Left ventricle myocardium superior (tissue), 1 donor: ENCODE measurements around the gene BASP1. TPM values are rescaled to one million over a fixed set of nuclear protein-coding genes. Genes with fewer than 3 reads are reported as not detected.
"Not testable (repeated sequence)": the region's sequence is repeated elsewhere in the genome, so short reads cannot be mapped to it uniquely, and the experiment has no call there.

ENCODE experiments used
- ATAC-seq: fragments of 200-7000 bp; cut with Tn5 transposase; one replicate; pipeline ENCODE4 v1.9.1; 2020; ENCODE audit warnings: mild to moderate bottlenecking, moderate library complexity
- DNase-seq: peaks from one replicate; pipeline ENCODE4 v3.0.0-alpha.2; 2020
- intact Hi-C: fragments of 100-400 bp; cut with micrococcal nuclease; formaldehyde crosslinking; loops from one replicate; pipeline ENCODE4 v1.11.0; 2022
- total RNA-seq: library from RNA; stranded (reverse); fragmentation: NEBNext Ultra II Directional; extraction: Animal tissue kit (Norgen Biotek cat#: 25700); gene quantifications from one replicate; pipeline ENCODE4 v1.2.1, GENCODE V29; 2021
- donor health status: DM: no; HTN: yes; CAD: no; lungs with severe emphysema.

Gene BASP1
- total RNA-seq, 1 donor from 2014 or later = 2.0 TPM

DNA sequence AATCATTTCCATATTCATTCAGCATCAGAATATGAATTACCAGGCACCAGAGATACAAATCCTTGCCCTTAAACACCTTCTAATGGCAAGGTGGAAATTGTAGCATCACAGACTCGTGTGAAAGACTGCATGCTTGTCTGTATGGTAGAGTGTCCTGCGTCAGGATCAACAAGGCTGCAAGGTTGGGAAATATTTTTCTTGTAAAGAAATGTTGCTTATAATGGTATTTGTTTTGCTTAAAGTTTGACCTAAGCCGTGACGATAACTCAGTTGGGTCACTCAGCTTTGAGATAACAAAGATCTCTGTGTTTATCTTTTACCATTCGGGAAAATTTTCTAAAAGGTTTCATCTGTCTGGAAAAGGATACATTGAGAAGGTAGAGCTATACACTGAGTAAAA lies 87.6 kb downstream of the BASP1 start:
- intact Hi-C loops = no loop called here
- ATAC-seq (no peak), DNase-seq (no peak)

DNA sequence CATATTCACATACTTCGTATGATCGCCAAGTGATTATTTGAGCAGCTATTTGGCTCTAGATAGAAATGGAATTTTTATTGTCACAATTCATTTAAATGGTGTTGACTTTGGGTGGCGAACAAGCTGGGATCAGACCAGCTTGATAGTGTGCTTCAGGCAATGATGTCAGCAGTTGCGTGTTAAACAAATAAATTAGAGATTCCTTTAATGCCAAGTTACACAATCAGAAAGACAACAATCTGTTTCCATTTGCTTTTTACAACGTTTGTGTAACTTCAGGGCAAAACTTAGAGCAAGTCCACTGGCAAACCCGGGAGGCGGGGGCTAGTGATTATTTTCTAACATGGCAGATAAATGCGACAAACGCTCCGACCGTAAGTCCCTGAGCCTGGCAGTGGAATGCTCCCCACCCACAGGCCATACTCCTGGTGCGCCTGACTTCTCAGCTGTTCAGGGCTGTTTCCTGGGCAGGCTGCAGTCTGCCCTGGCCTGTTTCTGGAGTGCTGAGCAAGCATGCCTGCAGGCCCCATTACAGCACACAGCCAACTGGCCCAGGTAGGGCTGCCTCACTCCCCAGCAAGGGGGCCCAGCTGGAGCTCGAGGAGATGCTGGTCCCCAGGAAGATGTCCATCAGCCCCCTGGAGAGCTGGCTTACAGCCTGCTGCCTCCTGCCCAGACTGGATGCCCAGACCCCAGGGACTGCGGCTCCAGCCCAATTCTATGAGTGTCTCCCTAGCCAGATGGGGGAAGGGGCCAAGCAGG lies 88.7 kb downstream of the BASP1 start:
- no peak for DNase-seq
- ATAC-seq = peak; percentile 71
- intact Hi-C loops = no loop called here

GRCh38 chr5:17306726-17307091 lies 89.3 kb downstream of the BASP1 start:
- DNase-seq (no peak), ATAC-seq (no peak)
- intact Hi-C loops = no loop called here

DNA sequence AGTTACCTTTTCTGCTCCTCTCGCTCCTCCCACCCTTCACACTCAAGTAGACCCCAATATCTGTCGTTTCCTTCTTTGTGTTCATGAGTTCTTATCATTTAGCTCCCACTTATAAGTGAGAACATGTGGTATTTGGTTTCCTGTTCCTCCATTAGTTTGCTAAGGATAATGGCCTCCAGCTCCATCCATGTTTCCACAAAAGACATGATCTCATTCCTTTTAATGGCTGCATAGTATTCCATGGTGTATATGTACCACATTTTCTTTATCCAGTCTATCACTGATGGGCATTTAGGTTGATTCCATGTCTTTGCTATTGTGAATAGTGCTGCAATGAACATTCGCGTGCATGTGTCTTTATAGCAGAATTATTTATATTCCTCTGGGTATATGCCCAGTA lies 90.0 kb downstream of the BASP1 start:
- DNase-seq, intact Hi-C loops, ATAC-seq: not testable (repeated sequence)

DNA sequence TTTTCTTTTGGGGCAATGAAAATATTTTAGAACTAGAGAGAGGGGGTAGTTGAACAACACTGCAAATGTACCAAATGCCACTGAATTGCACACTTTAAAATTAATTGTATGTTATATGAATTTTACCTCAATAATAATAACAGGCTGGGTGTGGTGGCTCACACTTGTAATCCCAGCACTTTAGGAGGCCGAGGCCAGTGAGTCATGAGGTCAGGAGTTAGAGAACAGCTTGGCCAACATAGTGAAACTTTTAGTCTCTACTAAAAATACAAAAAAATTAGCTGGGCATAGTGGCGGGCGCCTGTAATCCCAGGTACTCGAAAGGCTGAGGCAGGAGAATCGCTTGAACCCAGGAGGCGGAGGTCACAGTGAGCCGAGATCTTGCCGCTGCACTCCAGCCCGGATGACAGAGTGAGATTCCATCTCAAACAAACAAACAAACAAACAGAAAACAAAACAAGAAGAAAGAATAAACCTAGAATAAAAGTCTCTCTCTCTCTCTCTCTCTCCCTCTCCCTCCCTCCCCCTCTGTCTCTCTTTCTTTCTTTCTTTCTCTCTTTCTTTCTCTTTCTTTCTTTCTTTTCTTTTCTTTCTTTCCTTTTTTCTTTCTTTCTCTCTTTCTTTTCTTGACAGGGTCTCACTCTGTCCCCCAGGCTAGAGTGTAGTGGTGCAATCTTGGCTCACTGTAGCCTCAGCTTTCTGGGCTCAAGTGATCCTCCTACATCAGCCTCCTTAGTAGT lies 91.1 kb downstream of the BASP1 start:
- intact Hi-C loops = no loop called here
- ATAC-seq (no peak), DNase-seq (no peak)

DNA sequence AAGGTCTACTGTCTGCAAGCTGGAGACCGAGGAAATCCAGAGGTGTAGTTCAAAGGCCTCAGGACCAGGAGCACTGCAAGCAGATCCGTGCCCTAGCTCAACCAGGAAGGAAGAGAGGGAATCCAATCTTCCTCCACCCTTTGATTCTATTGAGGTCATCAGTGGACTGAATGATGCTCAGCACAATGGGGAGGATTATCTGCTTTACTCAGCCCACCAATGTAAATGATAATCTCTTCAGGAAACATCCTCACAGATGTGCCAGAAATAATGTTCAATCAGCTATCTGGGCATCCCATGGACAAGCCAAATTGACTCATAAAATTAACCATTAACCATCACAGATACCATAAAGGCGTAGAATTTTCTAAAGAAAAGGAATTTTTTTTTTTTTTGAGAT lies 92.0 kb downstream of the BASP1 start:
- DNase-seq (no peak), ATAC-seq (no peak)
- intact Hi-C loops = no loop called here

DNA sequence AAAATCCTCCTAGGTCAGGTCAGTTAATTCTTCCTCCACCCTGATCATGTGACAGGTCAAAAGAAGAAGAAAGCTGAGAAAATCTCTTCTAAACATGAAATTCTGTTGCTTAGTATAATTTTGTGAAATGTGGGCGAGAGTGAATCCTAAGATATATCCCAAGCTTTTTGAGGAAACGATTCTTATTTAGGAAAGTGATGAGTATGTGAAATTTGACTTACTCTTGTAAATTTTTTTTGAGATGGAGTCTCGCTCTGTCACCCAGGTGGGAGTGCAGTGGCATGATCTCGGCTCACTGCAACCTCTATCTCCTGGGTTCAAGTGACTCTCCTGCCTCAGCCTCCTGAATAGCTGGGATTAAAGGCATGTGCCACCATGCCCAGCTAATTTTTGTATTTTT lies 93.1 kb downstream of the BASP1 start:
- ATAC-seq, intact Hi-C loops, DNase-seq: not testable (repeated sequence)

GRCh38 chr5:17311811-17312210 lies 94.4 kb downstream of the BASP1 start:
- ATAC-seq, intact Hi-C loops, DNase-seq: not testable (repeated sequence)

DNA sequence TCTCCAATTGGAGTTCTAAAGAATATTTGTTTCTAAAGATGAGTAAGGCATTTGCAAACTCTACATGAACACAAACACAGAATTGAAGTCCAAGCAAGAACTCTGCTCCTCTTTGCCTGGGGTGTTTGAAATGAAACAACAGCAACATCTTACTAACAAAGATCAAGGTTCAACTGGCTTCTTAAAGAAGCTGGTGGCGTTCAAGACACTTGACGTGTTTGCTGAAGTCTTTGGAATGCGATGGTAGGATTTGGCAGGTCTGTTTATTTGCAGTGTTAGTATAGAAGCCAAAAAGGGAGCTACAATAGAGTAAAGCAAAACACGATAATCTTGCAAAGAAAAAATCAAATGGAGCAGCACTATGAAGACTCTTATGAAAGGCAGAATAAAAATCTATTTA lies 94.9 kb downstream of the BASP1 start:
- ATAC-seq (no peak), DNase-seq (no peak)
- intact Hi-C loops = no loop called here

- no peak for DNase-seq
- ATAC-seq = no peak
- intact Hi-C loops = no loop called here
Measured at GRCh38 chr5:17314907-17315471, 97.6 kb downstream of the BASP1 start.

DNA sequence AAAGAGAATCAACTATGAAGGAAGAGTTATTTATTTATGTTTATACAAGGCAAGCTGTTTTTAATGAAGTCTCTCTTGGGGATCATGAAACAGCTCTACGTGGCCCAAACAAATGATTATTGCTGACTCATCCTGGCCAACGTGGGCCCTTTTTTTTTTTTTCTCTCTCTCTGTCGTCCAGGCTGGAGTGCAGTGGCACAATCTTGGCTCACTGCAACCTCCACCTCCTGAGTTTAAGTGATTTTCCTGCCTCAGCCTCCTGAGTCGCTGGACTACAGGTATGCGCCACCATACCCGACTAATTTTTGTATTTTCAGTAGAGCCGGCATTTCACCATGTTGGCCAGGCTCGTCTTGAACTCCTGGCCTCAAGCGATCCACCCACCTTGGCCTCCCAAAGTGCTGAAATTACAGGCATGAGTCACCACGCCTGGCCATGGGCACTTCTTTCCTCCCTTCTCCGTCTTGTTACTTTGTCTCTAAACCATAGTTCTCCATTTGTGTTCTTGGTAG lies 98.3 kb downstream of the BASP1 start:
- intact Hi-C loops = no loop called here
- DNase-seq (no peak), ATAC-seq (no peak)

- ATAC-seq = peak; percentile 23
- intact Hi-C loops = no loop called here
Measured at GRCh38 chr5:17316970-17317459, 99.6 kb downstream of the BASP1 start.

GRCh38 chr5:17317473-17317872 lies 100.0 kb downstream of the BASP1 start:
- peak; percentile 28 for ATAC-seq
- intact Hi-C loops = no loop called here
- DNase-seq = no peak

More at GRCh38 chr5:17316970-17317459, 99.6 kb downstream of the BASP1 start:
- no peak for DNase-seq

- ATAC-seq, intact Hi-C loops, DNase-seq: not testable (repeated sequence)
Measured at GRCh38 chr5:17319095-17319494, 101.7 kb downstream of the BASP1 start.

DNA sequence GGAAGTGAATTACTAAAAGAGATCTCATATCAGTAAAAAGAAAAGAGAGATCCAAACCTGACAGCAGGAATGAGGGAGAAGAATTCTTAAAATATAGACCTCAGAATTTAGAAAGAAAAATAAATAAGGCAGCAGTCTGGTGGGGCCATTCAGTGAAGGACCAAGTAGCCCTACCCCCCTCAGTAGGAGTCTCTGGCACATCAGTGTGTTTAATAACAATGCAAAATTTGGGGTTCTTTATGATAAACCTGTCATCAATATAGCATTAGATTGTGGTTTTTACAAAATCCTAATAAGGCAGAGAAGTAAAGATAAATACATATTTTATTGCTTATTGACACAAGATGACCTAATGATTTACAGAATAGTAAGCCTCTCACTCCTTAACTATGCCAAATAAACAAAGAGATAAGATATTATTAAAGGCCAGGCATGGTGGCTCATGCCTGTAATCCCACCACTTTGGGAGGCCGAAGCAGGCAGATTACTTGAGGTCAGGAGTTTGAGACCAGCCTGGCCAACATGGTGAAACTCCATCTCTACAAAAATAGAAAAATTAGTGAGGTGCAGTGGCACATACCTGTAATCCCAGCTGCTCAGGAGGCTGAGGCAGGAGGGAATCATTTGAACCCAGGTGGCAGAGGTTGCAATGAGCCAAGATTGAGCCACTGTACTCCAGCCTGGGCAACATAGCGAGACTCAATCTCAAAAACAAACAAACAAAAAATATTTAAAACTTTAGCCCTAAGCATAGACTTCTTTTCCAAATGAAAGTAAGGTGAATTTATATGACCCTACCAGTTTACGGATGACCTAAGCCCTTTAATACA lies 108.6 kb downstream of the BASP1 start:
- ATAC-seq (no peak), DNase-seq (no peak)
- intact Hi-C loops = no loop called here
